ENCODE measurements around the gene COPA. TPM values are rescaled to one million over a fixed set of nuclear protein-coding genes. Genes with fewer than 3 reads are reported as not detected.

The COPA gene
- total RNA-seq, 1 experiment from 2014 or later: 118 TPM

DNA sequence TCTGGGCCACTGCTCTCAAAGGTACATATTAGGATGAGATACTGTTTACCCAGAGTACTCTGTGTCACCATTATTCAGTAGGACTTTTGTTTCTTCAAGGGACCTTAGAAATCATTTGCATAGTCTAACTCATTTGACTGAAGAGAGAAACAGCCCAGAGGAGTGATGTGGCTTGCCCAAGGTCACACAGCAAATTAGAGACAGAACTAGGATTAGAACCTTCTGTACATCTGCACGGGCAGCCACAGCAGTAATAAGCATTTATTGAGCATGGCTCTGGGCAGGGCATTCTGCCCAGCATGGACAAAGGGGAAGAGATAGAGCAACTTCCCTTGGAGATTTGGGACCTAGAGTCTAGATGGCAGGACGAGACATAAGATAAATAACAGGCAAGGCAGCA is 18.1 kb upstream of the COPA start:
- no peaks in the 10 kb centered on the region for H3K9me3 ChIP-seq (ENCODE audit: control insufficient read depth, insufficient read depth, low read depth, low read length)
- no peaks in the 10 kb centered on the region for H3K4me1 ChIP-seq (ENCODE audit: control insufficient read depth, insufficient read depth, low read length)
- no peak overlapping the region for H3K27ac ChIP-seq (ENCODE audit: low read length)
- H3K36me3 ChIP-seq (ENCODE audit: control insufficient read depth, insufficient read depth, low read length): no peaks in the 10 kb centered on the region
- ChIA-PET CTCF (no interaction called here), POLR2A (no interaction called here)
- no peaks in the 10 kb centered on the region for H3K27me3 ChIP-seq (ENCODE audit: control insufficient read depth, insufficient read depth, low read length)
- TF ChIP-seq POLR2AphosphoS5 (IDR thresholded peaks at IDR 0.05; ENCODE audit: low read depth, low read length) (no peak), SIN3A (IDR thresholded peaks at IDR 0.05; ENCODE audit: borderline replicate concordance, insufficient read depth, low read depth, low read length) (no peak), REST (IDR thresholded peaks at IDR 0.05; ENCODE audit: insufficient read depth in 1 of 2, low read depth in 2 of 2, low read length in 1 of 2) (no peak), CTCF (IDR thresholded peaks at IDR 0.05) (no peak), TCF7L2 (IDR thresholded peaks at IDR 0.05; ENCODE audit: low read depth, low read length) (no peak)
- no peak overlapping the region for H3K4me3 ChIP-seq (ENCODE audit: low read depth in 2 of 2, low read length in 2 of 2)
- no TSS peak for BruUV-seq (replicated peaks)
- intact Hi-C loops (cut with micrococcal nuclease; ENCODE audit: unreplicated experiment): no loop called here
- ATAC-seq (no peak), DNase-seq (ENCODE audit: low read depth, low spot score) (no peak)
- in situ Hi-C loops (cut with HindIII; ENCODE audit: low pct_unique_long_range_greater_than_20kb, low sequenced_read_pairs): no loop called here

GRCh38 chr1:160360227-160360695 is 17.2 kb upstream of the COPA start:
- no peak overlapping the region for H3K27ac ChIP-seq (ENCODE audit: low read length)
- CTCF ChIA-PET: no interaction called here
- POLR2A ChIA-PET: no interaction called here
- no peak for TF ChIP-seq REST (IDR thresholded peaks at IDR 0.05; ENCODE audit: insufficient read depth in 1 of 2, low read depth in 2 of 2, low read length in 1 of 2)
- no peak for TF ChIP-seq POLR2AphosphoS5 (IDR thresholded peaks at IDR 0.05; ENCODE audit: low read depth, low read length)
- TF ChIP-seq TCF7L2 (IDR thresholded peaks at IDR 0.05; ENCODE audit: low read depth, low read length): no peak
- no peak for TF ChIP-seq CTCF (IDR thresholded peaks at IDR 0.05)
- no peak for TF ChIP-seq SIN3A (IDR thresholded peaks at IDR 0.05; ENCODE audit: borderline replicate concordance, insufficient read depth, low read depth, low read length)
- DNase-seq (ENCODE audit: low read depth, low spot score): no peak
- ATAC-seq: no peak
- intact Hi-C loops (cut with micrococcal nuclease; ENCODE audit: unreplicated experiment) (no loop called here), in situ Hi-C loops (cut with HindIII; ENCODE audit: low pct_unique_long_range_greater_than_20kb, low sequenced_read_pairs) (no loop called here)
- no peak overlapping the region for H3K4me3 ChIP-seq (ENCODE audit: low read depth in 2 of 2, low read length in 2 of 2)
- no peaks in the 10 kb centered on the region for H3K27me3 ChIP-seq (ENCODE audit: control insufficient read depth, insufficient read depth, low read length)
- H3K36me3 ChIP-seq (ENCODE audit: control insufficient read depth, insufficient read depth, low read length): peaks cover 2% of the 10 kb centered on the region; the same call in 1 of the 2 replicates
- no peaks in the 10 kb centered on the region for H3K4me1 ChIP-seq (ENCODE audit: control insufficient read depth, insufficient read depth, low read length)
- H3K9me3 ChIP-seq (ENCODE audit: control insufficient read depth, insufficient read depth, low read depth, low read length): no peaks in the 10 kb centered on the region
- BruUV-seq (replicated peaks): no TSS peak

All from Panc1 (cell line).